Hepatocyte (in vitro differentiated cells): ENCODE results near the gene UNC119. TPM values are rescaled to one million over a fixed set of nuclear protein-coding genes. Genes with fewer than 3 reads are reported as not detected.

ENCODE experiments used
- DNase-seq: peaks from one replicate; pipeline ENCODE4 v3.0.0-alpha.2; 2016; ENCODE audit warnings: low spot score
- H2AFZ ChIP-seq: fragments of 200-600 bp; sonication (generic); 2 replicates; pipeline ENCODE4 v1.6.0; 2016; ENCODE audit warnings: antibody characterized with exemption, mild to moderate bottlenecking
- H3K27ac ChIP-seq: fragments of 200-600 bp; sonication (generic); 2 replicates; pipeline ENCODE4 v1.5.1; 2016; ENCODE audit warnings: mild to moderate bottlenecking
- H3K27me3 ChIP-seq: fragments of 200-600 bp; sonication (generic); 2 replicates; pipeline ENCODE4 v1.6.1; 2016
- H3K36me3 ChIP-seq: fragments of 200-600 bp; sonication (generic); replicated peaks from 2 replicates; pipeline ENCODE4 v1.5.1; 2016; ENCODE audit warnings: low read depth; ENCODE audit not compliant: insufficient read depth
- H3K4me1 ChIP-seq: fragments of 200-600 bp; sonication (generic); 2 replicates; pipeline ENCODE4 v1.5.1; 2016; ENCODE audit warnings: mild to moderate bottlenecking, moderate library complexity; ENCODE audit not compliant: insufficient read depth
- H3K4me2 ChIP-seq: fragments of 200-600 bp; sonication (generic); 2 replicates; pipeline ENCODE4 v1.6.0; 2016
- H3K4me3 ChIP-seq: fragments of 200-600 bp; sonication (generic); 2 replicates; pipeline ENCODE4 v1.5.1; 2016; ENCODE audit warnings: mild to moderate bottlenecking
- H3K79me2 ChIP-seq: fragments of 200-600 bp; sonication (generic); 2 replicates; pipeline ENCODE4 v1.6.0; 2017; ENCODE audit warnings: mild to moderate bottlenecking
- H3K9me2 ChIP-seq: fragments of 200-600 bp; sonication (generic); replicated peaks from 2 replicates; pipeline ENCODE4 v1.6.0; 2017; ENCODE audit warnings: mild to moderate bottlenecking; ENCODE audit not compliant: insufficient read depth
- H3K9me3 ChIP-seq: fragments of 200-600 bp; sonication (generic); 2 replicates; pipeline ENCODE4 v1.5.1; 2016; ENCODE audit warnings: low read depth, mild to moderate bottlenecking
- H4K20me1 ChIP-seq: fragments of 200-600 bp; sonication (generic); 2 replicates; pipeline ENCODE4 v1.6.0; 2016; ENCODE audit warnings: mild to moderate bottlenecking; ENCODE audit not compliant: insufficient read depth, poor library complexity, severe bottlenecking
- CTCF ChIP-seq: fragments of 200-600 bp; sonication (generic); IDR thresholded peaks from 2 replicates; pipeline ENCODE4 v1.5.1; 2016; ENCODE audit warnings: antibody characterized with exemption, mild to moderate bottlenecking; ENCODE audit not compliant: poor library complexity
- EZH2 ChIP-seq: fragments of 200-600 bp; sonication (generic); IDR thresholded peaks from 2 replicates; pipeline ENCODE4 v1.6.1; 2016; ENCODE audit warnings: antibody characterized with exemption, mild to moderate bottlenecking, borderline replicate concordance
- EZH2phosphoT487 ChIP-seq: fragments of 200-600 bp; sonication (generic); IDR thresholded peaks from one replicate; pipeline ENCODE4 v1.6.1; 2018; ENCODE audit warnings: antibody characterized with exemption, mild to moderate bottlenecking, low read depth, moderate library complexity; ENCODE audit not compliant: unreplicated experiment, severe bottlenecking
- WGBS: methylation state at CpG from one replicate; pipeline ENCODE4 v1.1.6; 2016; ENCODE audit warnings: low lambda C conversion rate; ENCODE audit errors: missing lambda C conversion rate; 5-methylcytosine and 5-hydroxymethylcytosine counted together
- polyA plus RNA-seq: library from polyadenylated mRNA; unstranded; fragments of >200 nt; fragmentation: Nextera tagmentation; extraction: Ambion mirVana; gene quantifications from 2 replicates; pipeline ENCODE4 v1.2.1, GENCODE V29; 2016
- total RNA-seq: library from RNA; depleted of rRNA; stranded (reverse); fragments of >200 nt; gene quantifications from 2 replicates; pipeline ENCODE4 v1.2.3, GENCODE V29; 2014

Gene UNC119
- total and polyA plus RNA-seq, 2 experiments from 2014 or later, result 68.1 to 87.6 TPM

- H3K79me2 ChIP-seq, result no peaks in the 10 kb centered on the region
- no peak for DNase-seq
- no peak overlapping the region for H2AFZ ChIP-seq
- no peaks in the 10 kb centered on the region for H3K9me2 ChIP-seq
- H3K4me2 ChIP-seq, result no peak overlapping the region
- no peaks in the 10 kb centered on the region for H3K9me3 ChIP-seq
- H3K4me3 ChIP-seq, result no peak overlapping the region
- 95% methylated on average over 1 of the region's 1 CpG for WGBS
- H3K4me1 ChIP-seq, result no peaks in the 10 kb centered on the region
- H4K20me1 ChIP-seq, result no peaks in the 10 kb centered on the region
- H3K27me3 ChIP-seq, result no peaks in the 10 kb centered on the region
- H3K27ac ChIP-seq, result no peak overlapping the region
- TF ChIP-seq EZH2, result no peak
- no peak for TF ChIP-seq CTCF
- TF ChIP-seq EZH2phosphoT487, result no peak
- no peaks in the 10 kb centered on the region for H3K36me3 ChIP-seq
Measured at GRCh38 chr17:28515518-28515917, 36.9 kb downstream of the UNC119 start.

GRCh38 chr17:28514561-28515002 is 37.8 kb downstream of the UNC119 start:
- Histone ChIP-seq H3K9me2 (no peaks in the 10 kb centered on the region), H3K4me1 (no peaks in the 10 kb centered on the region), H2AFZ (no peak overlapping the region), H3K79me2 (no peaks in the 10 kb centered on the region), H3K27ac (no peak overlapping the region), H3K9me3 (no peaks in the 10 kb centered on the region), H3K27me3 (no peaks in the 10 kb centered on the region), H4K20me1 (no peaks in the 10 kb centered on the region), H3K4me2 (no peak overlapping the region), H3K36me3 (no peaks in the 10 kb centered on the region), H3K4me3 (no peak overlapping the region)
- WGBS, result 62% methylated on average over 16 of the region's 16 CpGs
- TF ChIP-seq CTCF (no peak), EZH2 (no peak), EZH2phosphoT487 (no peak)
- no peak for DNase-seq

- Histone ChIP-seq H3K36me3 (no peaks in the 10 kb centered on the region), H3K9me3 (no peaks in the 10 kb centered on the region), H3K4me1 (no peaks in the 10 kb centered on the region), H3K27me3 (no peaks in the 10 kb centered on the region), H3K27ac (no peak overlapping the region), H3K9me2 (no peaks in the 10 kb centered on the region), H4K20me1 (no peaks in the 10 kb centered on the region), H3K79me2 (no peaks in the 10 kb centered on the region), H3K4me3 (no peak overlapping the region), H2AFZ (no peak overlapping the region), H3K4me2 (no peak overlapping the region)
- no peak for TF ChIP-seq EZH2phosphoT487
- TF ChIP-seq EZH2, result no peak
- TF ChIP-seq CTCF, result no peak
- DNase-seq, result no peak
- 71% methylated on average over 7 of the region's 7 CpGs for WGBS
Measured at GRCh38 chr17:28513476-28513875, 38.9 kb downstream of the UNC119 start.
